K562 (cell line): Measurements from ENCODE around the gene IFFO2. TPM values are rescaled to one million over a fixed set of nuclear protein-coding genes. Genes with fewer than 3 reads are reported as not detected.
A peak's percentile ranks its signal among the peaks of the same experiment; 100 is the strongest.

Source experiments
- C11orf30 ChIP-seq: fragments of 450-650 bp; IDR thresholded peaks from 2 replicates; pipeline ENCODE4 v1.6.1; 2016; ENCODE audit warnings: low read depth, mild to moderate bottlenecking
- CHD1 ChIP-seq: fragments of 200-600 bp; sonication (generic); IDR thresholded peaks from one replicate; pipeline ENCODE4 v1.6.1; 2012; ENCODE audit warnings: mild to moderate bottlenecking, moderate library complexity, low read length, inconsistent platforms
- CREBBP ChIP-seq: IDR thresholded peaks from one replicate; pipeline ENCODE4 v1.6.1; 2012; ENCODE audit warnings: low read depth, mild to moderate bottlenecking, control low read depth, inconsistent platforms, low read length
- CTBP1 ChIP-seq: fragments of 450-650 bp; IDR thresholded peaks from 2 replicates; pipeline ENCODE4 v1.6.1; 2016; ENCODE audit warnings: borderline replicate concordance
- GABPA ChIP-seq: fragments of 200-800 bp; sonication (Bioruptor generic); conservative IDR thresholded peaks from 2 replicates; pipeline ENCODE4 v1.6.1; 2016; ENCODE audit warnings: low read depth, missing genetic modification characterization, missing compliant biosample characterization
- HMBOX1 ChIP-seq: sonication (generic); IDR thresholded peaks from 2 replicates; pipeline ENCODE4 v1.6.1; 2016
- KLF1 ChIP-seq: fragments of 450-650 bp; IDR thresholded peaks from 2 replicates; pipeline ENCODE4 v1.6.1; 2016; ENCODE audit warnings: missing genetic modification characterization, missing compliant biosample characterization
- NFIX ChIP-seq: fragments of 250-450 bp; sonication (Bioruptor Pico); IDR thresholded peaks from 2 replicates; pipeline ENCODE4 v1.4.0; 2020; ENCODE audit warnings: low read depth, mild to moderate bottlenecking, moderate library complexity
- POLR2G ChIP-seq: fragments of 200-400 bp; formaldehyde crosslinking; IDR thresholded peaks from 2 replicates; pipeline ENCODE4 v1.6.1; 2017; ENCODE audit warnings: low read depth, mild to moderate bottlenecking, antibody characterized with exemption, low read length, moderate library complexity
- PURB ChIP-seq: sonication (generic); formaldehyde crosslinking; IDR thresholded peaks from 2 replicates; pipeline ENCODE4 v1.9.0; 2021; ENCODE audit warnings: low read depth, mild to moderate bottlenecking, missing genetic modification reagents
- RBM14 ChIP-seq: fragments of 200-400 bp; formaldehyde crosslinking; IDR thresholded peaks from 2 replicates; pipeline ENCODE4 v1.6.1; 2018; ENCODE audit warnings: low read depth, mild to moderate bottlenecking, low read length, moderate library complexity, borderline replicate concordance; ENCODE audit not compliant: insufficient read depth
- SMAD4 ChIP-seq: fragments of 250-450 bp; sonication (Bioruptor Pico); conservative IDR thresholded peaks from 2 replicates; pipeline ENCODE4 v1.8.0; 2021; ENCODE audit warnings: inconsistent platforms, mild to moderate bottlenecking, moderate library complexity
- SOX6 ChIP-seq: fragments of 450-650 bp; IDR thresholded peaks from 2 replicates; pipeline ENCODE4 v1.6.1; 2014; ENCODE audit warnings: mild to moderate bottlenecking
- SRF ChIP-seq, 2 experiments: fragments of 250-450, 450-650 bp in 1 of 2; sonication (Bioruptor Pico) in 1 of 2; sonication (generic) in 1 of 2; formaldehyde crosslinking; IDR thresholded peaks; 2 replicates each; pipeline versions ENCODE4 v1.5.0 to v1.5.1; 2020 to 2022; ENCODE audit warnings: mild to moderate bottlenecking in 1 of 2, missing genetic modification reagents in 1 of 2
- ZFP1 ChIP-seq: fragments of 450-650 bp; formaldehyde crosslinking; IDR thresholded peaks from 2 replicates; pipeline ENCODE4 v1.4.0; 2020; ENCODE audit warnings: mild to moderate bottlenecking, mixed read lengths
- ZNF23 ChIP-seq: fragments of 250-450 bp; sonication (Bioruptor Pico); IDR thresholded peaks from 2 replicates; pipeline ENCODE4 v1.4.0; 2020; ENCODE audit warnings: mild to moderate bottlenecking
- ZNF586 ChIP-seq: fragments of 450-650 bp; formaldehyde crosslinking; conservative IDR thresholded peaks from 2 replicates; pipeline ENCODE4 v1.4.0; 2020; ENCODE audit warnings: mild to moderate bottlenecking, moderate library complexity
- polyA plus RNA-seq, 8 experiments: library from polyadenylated mRNA; depleted of rRNA in 4 of 8; stranded (reverse) in 5 of 8; unstranded in 3 of 8; fragments of >200 nt; fragmentation: Nextera tagmentation in 2 of 8; fragmentation: Illumina TruSeq in 1 of 8; extraction: Ambion mirVana in 2 of 8; extraction: Trizol in 1 of 8; gene quantifications; 2 replicates each; pipeline versions ENCODE4 v1.2.1 to v1.2.3, GENCODE V29; 2011 to 2014; ENCODE audit warnings: inconsistent platforms in 1 of 8, missing spikeins in 1 of 8
- total RNA-seq, 7 experiments: library from RNA; depleted of rRNA in 6 of 7; stranded (reverse); fragments of >200 nt in 6 of 7; fragmentation: Illumina TruSeq in 2 of 7; extraction: Trizol in 2 of 7; gene quantifications; 2 replicates each; pipeline versions ENCODE4 v1.2.1 to v1.2.3, GENCODE V29; 2011 to 2021; ENCODE audit warnings: low replicate concordance in 1 of 7
- TF ChIP-seq, protein P1 (sequence below): fragments of 450-650 bp; IDR thresholded peaks from 2 replicates; pipeline ENCODE4 v1.7.1; 2018; ENCODE audit warnings: mild to moderate bottlenecking, low read depth; ENCODE audit not compliant: partially characterized antibody
- TF ChIP-seq, protein P2 (sequence below), 2 experiments: fragments of 450-650 bp in 1 of 2; IDR thresholded peaks; 2 replicates each; pipeline ENCODE4 v1.6.1; 2011 to 2017; ENCODE audit warnings: low read depth in 2 of 2, antibody characterized with exemption in 1 of 2, borderline replicate concordance in 1 of 2, low read length in 1 of 2, mild to moderate bottlenecking in 1 of 2, mixed read lengths in 1 of 2; ENCODE audit not compliant: control insufficient read depth in 1 of 2
- TF ChIP-seq, protein P3 (sequence below): fragments of 450-650 bp; formaldehyde crosslinking; IDR thresholded peaks from 2 replicates; pipeline ENCODE4 v1.4.0; 2022; ENCODE audit warnings: missing genetic modification characterization

Gene IFFO2
- total and polyA plus RNA-seq, 9 of the 15 experiments (the other 6 are each of a cell fraction or from before 2014, with no cell fraction given), result 0.15 to 1.0 (median 0.44) TPM; not detected in 2

DNA sequence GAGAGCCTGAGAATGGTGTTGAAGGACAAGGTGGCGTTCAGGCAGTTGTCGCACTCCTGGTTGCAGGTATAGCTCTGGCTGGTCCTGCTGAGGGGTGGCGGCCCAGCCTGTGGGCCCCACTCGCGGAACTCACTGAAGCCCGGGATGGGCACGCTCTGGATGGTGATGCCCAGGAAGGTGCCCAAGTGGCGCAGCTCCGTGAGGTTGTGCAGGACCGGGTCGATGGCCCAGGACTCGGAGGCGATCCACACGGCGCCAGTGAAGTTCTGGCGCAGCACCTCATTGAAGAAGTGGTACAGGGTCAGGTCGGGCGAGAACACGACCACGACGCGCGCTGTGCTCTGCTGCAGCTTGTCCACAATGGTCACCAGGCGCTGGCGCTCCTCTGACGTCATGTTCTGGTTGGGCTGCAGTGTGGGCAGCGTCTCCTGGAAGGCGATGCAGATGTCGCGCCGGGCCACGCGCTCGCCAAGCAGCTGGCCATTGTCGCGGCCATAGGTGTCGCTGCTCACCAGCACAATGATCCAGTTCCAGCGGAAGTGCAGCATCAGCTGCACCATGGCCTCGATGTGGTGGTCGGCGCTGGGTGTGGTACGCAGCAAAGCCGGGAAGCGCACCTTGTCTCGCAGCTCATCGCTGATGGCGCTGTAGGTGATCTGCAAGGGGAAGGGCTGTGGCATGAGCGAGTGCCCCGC, 102.0 kb downstream of the IFFO2 start (continued):
- no peak for TF ChIP-seq CHD1
- TF ChIP-seq, protein P1, sequence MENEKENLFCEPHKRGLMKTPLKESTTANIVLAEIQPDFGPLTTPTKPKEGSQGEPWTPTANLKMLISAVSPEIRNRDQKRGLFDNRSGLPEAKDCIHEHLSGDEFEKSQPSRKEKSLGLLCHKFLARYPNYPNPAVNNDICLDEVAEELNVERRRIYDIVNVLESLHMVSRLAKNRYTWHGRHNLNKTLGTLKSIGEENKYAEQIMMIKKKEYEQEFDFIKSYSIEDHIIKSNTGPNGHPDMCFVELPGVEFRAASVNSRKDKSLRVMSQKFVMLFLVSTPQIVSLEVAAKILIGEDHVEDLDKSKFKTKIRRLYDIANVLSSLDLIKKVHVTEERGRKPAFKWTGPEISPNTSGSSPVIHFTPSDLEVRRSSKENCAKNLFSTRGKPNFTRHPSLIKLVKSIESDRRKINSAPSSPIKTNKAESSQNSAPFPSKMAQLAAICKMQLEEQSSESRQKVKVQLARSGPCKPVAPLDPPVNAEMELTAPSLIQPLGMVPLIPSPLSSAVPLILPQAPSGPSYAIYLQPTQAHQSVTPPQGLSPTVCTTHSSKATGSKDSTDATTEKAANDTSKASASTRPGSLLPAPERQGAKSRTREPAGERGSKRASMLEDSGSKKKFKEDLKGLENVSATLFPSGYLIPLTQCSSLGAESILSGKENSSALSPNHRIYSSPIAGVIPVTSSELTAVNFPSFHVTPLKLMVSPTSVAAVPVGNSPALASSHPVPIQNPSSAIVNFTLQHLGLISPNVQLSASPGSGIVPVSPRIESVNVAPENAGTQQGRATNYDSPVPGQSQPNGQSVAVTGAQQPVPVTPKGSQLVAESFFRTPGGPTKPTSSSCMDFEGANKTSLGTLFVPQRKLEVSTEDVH, result no peak
- TF ChIP-seq CREBBP, result no peak
- TF ChIP-seq ZFP1 (CRISPR knock-in tag), result no peak
- no peak for TF ChIP-seq NFIX (CRISPR knock-in tag)
- no peak for TF ChIP-seq PURB (CRISPR knock-in tag)
- no peak for TF ChIP-seq RBM14
- TF ChIP-seq POLR2G, result 0 out of 2 replicates have a peak, but pooled peaks have one; percentile 30
- TF ChIP-seq, protein P2, sequence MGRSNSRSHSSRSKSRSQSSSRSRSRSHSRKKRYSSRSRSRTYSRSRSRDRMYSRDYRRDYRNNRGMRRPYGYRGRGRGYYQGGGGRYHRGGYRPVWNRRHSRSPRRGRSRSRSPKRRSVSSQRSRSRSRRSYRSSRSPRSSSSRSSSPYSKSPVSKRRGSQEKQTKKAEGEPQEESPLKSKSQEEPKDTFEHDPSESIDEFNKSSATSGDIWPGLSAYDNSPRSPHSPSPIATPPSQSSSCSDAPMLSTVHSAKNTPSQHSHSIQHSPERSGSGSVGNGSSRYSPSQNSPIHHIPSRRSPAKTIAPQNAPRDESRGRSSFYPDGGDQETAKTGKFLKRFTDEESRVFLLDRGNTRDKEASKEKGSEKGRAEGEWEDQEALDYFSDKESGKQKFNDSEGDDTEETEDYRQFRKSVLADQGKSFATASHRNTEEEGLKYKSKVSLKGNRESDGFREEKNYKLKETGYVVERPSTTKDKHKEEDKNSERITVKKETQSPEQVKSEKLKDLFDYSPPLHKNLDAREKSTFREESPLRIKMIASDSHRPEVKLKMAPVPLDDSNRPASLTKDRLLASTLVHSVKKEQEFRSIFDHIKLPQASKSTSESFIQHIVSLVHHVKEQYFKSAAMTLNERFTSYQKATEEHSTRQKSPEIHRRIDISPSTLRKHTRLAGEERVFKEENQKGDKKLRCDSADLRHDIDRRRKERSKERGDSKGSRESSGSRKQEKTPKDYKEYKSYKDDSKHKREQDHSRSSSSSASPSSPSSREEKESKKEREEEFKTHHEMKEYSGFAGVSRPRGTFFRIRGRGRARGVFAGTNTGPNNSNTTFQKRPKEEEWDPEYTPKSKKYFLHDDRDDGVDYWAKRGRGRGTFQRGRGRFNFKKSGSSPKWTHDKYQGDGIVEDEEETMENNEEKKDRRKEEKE (IDR thresholded peaks at IDR 0.05; ENCODE audit: borderline replicate concordance in 1 of 2, control insufficient read depth in 1 of 2, low read depth in 2 of 2, low read length in 1 of 2), result no peak
- no peak for TF ChIP-seq SRF (CRISPR knock-in tag; IDR thresholded peaks at IDR 0.05)
- TF ChIP-seq SOX6, result no peak
- no peak for TF ChIP-seq SMAD4 (CRISPR knock-in tag)
- TF ChIP-seq KLF1 (tag), result no peak
- no peak for TF ChIP-seq ZNF23
- TF ChIP-seq, protein P3, sequence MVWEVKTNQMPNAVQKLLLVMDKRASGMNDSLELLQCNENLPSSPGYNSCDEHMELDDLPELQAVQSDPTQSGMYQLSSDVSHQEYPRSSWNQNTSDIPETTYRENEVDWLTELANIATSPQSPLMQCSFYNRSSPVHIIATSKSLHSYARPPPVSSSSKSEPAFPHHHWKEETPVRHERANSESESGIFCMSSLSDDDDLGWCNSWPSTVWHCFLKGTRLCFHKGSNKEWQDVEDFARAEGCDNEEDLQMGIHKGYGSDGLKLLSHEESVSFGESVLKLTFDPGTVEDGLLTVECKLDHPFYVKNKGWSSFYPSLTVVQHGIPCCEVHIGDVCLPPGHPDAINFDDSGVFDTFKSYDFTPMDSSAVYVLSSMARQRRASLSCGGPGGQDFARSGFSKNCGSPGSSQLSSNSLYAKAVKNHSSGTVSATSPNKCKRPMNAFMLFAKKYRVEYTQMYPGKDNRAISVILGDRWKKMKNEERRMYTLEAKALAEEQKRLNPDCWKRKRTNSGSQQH, result no peak
- TF ChIP-seq GABPA, result 0 out of 2 replicates have a peak, but pooled peaks have one; percentile 20
- TF ChIP-seq HMBOX1, result no peak
- peak; percentile 33 for TF ChIP-seq C11orf30
- TF ChIP-seq CTBP1, result peak; percentile 63; the same call in 1 of the 2 replicates
- no peak for TF ChIP-seq ZNF586 (CRISPR knock-in tag)
